Prostate gland (tissue), 2 donors: Measurements from ENCODE around the gene DNAH5.

Experiments
- POLR2A ChIP-seq: fragments of 450-650 bp; IDR thresholded peaks from one replicate; pipeline ENCODE4 v1.6.1; 2016; ENCODE audit warnings: antibody characterized with exemption, mild to moderate bottlenecking
- POLR2AphosphoS5 ChIP-seq: sonication (generic); formaldehyde crosslinking; IDR thresholded peaks from one replicate; pipeline ENCODE4 v1.6.1; 2017; ENCODE audit warnings: antibody characterized with exemption
- TF ChIP-seq, protein P1 (sequence below), 4 experiments: fragments of 200-600 bp in 2 of 4; fragments of 450-650 bp in 2 of 4; sonication (generic) in 2 of 4; IDR thresholded peaks; 1 replicate in 3 of 4; 2 replicates in 1 of 4; pipeline ENCODE4 v1.5.1; 2016 to 2019; ENCODE audit warnings: antibody characterized with exemption in 4 of 4, mild to moderate bottlenecking in 2 of 4, moderate library complexity in 2 of 4

DNA sequence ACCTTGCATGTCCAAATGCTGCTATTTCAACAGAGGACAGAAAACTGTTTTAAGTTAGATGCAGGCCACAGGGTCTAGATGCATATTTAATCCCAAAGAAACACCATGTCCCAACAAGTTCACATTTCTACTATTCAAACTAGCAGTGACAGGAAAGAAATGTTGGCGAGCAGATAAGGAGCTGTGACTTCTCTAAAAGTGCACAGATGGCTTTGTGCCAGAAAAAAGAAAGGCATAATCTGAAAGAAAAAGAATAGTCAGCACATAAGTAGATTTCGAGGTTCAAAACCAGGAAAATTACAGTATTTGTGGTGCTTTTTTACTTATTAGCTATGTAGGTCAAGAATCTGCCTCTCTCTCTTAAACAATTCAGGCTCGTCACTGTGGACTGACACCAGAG, 178.3 kb downstream of the DNAH5 start:
- TF ChIP-seq, protein P1, sequence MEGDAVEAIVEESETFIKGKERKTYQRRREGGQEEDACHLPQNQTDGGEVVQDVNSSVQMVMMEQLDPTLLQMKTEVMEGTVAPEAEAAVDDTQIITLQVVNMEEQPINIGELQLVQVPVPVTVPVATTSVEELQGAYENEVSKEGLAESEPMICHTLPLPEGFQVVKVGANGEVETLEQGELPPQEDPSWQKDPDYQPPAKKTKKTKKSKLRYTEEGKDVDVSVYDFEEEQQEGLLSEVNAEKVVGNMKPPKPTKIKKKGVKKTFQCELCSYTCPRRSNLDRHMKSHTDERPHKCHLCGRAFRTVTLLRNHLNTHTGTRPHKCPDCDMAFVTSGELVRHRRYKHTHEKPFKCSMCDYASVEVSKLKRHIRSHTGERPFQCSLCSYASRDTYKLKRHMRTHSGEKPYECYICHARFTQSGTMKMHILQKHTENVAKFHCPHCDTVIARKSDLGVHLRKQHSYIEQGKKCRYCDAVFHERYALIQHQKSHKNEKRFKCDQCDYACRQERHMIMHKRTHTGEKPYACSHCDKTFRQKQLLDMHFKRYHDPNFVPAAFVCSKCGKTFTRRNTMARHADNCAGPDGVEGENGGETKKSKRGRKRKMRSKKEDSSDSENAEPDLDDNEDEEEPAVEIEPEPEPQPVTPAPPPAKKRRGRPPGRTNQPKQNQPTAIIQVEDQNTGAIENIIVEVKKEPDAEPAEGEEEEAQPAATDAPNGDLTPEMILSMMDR (IDR thresholded peaks at IDR 0.05), result no peak
- no peak for TF ChIP-seq POLR2A
- no peak for TF ChIP-seq POLR2AphosphoS5
